Measurements from ENCODE around the gene ALDH8A1.
"Not testable (repeated sequence)": the region's sequence is repeated elsewhere in the genome, so short reads cannot be mapped to it uniquely, and the experiment has no call there.

ALDH8A1 gene

GRCh38 chr6:134908906-134909516 lies 40.9 kb downstream of the ALDH8A1 start:
- DNase-seq: peak; percentile 51

DNA sequence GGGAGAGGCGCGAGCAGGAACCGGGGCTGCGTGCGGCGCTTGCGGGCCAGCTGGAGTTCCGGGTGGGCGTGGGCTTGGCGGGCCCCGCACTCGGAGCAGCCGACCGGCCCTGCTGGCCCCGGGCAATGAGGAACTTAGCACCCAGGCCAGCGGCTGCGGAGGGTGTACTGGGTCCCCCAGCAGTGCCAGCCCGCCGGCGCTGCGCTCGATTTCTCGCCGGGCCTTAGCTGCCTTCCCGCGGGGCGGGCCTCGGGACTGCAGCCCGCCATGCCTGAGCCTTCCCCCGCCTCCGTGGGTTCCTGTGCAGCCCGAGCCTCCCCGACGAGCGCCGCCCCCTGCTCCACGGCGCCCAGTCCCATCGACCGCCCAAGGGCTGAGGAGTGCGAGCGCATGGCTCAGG lies 45.2 kb downstream of the ALDH8A1 start:
- DNase-seq: not testable (repeated sequence)

GRCh38 chr6:134903448-134903847 lies 46.5 kb downstream of the ALDH8A1 start:
- DNase-seq: no peak

DNA sequence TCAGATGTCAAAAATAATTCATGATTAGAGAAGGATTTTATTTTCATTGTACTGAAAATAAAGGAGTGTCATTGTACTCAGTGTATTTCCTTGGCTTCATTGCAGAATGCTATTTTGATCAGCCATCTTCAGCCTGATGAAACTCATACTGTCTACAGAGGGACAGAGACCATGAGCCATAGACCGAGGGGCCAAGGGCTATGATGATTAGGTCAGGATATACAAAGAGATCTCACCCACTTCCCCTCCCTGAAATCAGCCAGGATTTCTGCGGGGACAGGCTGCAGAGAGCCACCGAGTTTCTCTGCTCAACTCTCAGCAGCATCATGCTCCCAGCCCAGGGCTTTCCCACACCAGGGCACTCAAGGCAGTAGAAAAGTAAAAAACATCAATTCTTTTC lies 47.0 kb downstream of the ALDH8A1 start:
- DNase-seq: no peak

- DNase-seq: no peak
Observed at GRCh38 chr6:134902074-134902861, 47.6 kb downstream of the ALDH8A1 start.

GRCh38 chr6:134898575-134898974 lies 51.3 kb downstream of the ALDH8A1 start:
- no peak for DNase-seq

DNA sequence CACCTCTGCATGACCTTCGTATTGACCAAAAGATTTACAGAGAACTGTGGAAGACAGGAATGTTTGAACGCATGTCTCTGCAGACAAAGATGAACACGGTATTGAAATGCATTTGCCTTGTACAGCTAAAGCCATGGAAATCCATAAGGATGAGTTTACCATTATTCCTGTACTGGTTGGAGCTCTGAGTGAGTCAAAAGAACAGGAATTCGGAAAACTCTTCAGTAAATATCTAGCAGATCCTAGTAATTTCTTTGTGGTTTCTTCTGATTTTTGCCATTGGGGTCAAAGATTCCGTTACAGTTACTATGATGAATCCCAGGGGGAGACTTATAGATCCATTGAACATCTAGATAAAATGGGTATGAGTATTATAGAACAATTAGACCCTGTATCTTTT lies 51.7 kb downstream of the ALDH8A1 start:
- DNase-seq: not testable (repeated sequence)

DNA sequence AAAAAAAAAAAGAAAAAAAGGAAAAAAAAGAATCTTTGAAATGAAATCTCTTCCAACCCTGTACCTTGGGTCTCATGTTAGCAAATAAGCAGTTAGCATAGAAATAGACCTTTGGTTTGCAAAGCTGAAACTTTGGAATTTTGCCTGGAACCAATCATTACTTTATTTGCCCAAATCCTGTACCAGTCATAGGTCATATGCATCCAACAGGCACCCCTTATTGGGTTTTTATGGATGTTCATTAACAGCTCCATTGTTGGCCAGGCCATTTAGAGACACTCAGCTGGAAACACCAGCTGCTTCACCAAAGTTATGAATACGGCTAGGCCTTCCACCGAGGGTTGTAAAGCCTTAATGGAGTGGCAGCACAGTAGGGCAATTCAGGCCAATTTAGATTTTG lies 53.0 kb downstream of the ALDH8A1 start:
- no peak for DNase-seq

DNA sequence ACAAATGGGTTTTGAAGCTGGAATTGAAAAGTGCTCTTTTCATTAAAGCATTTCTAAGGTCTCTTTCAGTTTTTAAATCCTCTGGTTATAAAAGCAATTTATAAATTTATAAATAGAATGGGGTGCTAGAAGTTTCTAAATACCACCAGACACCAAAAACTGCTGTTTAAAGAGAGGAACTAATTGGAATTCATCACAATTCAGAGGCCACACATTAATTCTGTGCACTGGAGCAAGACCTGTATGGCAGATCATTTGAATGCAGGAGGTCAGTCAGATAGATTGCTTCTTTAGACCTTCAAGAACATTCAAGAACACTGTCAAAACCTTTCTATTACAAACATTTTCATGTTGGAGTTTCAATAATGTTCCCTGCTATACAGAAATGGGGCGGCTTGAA lies 55.1 kb downstream of the ALDH8A1 start:
- no peak for DNase-seq

DNA sequence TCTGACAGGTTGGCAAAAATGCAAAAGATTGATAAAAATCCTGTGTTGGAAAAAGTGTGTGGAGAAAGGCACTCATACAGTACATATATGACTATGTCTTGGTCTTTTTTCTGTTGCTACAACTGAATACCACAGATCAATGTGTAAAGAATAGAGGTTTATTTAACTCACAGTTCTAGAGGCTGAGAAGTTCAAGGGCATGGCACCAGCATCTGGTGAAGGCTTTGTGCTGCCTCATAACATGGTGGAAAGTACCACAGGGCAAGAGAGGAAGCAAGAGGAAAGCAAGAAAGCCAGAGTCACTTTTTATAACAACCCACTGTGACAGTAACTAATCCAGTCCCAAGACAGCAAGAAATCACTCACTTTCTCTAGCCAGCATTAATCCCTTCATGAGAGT lies 57.5 kb downstream of the ALDH8A1 start:
- DNase-seq: no peak

DNA sequence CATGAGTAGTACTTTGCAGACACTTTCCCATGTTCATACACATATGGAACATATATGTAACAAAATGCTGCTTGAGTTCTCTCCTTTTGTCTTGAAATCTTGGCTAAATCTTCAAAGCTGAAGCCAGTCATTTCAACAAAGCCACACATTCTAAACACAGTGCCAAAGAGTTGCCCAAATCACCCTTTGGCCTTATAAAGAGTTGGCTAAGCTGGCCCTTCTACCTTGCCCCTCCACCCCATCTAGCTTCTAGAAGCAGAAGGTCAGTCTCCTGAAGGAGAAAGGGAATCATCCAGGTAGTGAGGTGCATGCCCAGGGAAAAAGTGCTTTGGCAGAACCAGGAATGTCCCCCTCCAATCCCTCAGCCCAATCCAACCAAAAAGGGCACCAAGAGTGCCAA lies 58.3 kb downstream of the ALDH8A1 start:
- DNase-seq: no peak

DNA sequence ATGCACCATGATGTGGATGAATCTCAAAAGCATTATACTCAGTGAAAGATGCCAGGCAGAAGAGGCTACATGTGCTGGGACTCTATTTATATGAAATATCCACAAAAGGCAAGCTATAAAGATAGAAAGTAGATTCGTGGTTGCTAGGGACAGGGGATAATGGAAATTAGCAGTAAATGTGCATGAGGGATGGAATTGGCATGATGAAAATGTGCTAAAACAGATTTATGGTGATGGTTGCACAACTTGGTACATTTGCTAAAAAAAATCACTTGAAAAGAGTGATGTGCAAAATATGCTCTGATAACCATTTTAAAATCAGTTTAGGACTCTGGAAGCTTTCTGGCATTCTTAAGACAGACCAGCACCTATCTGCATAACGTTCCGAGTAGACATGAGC lies 61.6 kb downstream of the ALDH8A1 start:
- no peak for DNase-seq

- DNase-seq: no peak
Observed at GRCh38 chr6:134884752-134885151, 65.1 kb downstream of the ALDH8A1 start.

GRCh38 chr6:134883314-134883713 lies 66.6 kb downstream of the ALDH8A1 start:
- no peak for DNase-seq

DNA sequence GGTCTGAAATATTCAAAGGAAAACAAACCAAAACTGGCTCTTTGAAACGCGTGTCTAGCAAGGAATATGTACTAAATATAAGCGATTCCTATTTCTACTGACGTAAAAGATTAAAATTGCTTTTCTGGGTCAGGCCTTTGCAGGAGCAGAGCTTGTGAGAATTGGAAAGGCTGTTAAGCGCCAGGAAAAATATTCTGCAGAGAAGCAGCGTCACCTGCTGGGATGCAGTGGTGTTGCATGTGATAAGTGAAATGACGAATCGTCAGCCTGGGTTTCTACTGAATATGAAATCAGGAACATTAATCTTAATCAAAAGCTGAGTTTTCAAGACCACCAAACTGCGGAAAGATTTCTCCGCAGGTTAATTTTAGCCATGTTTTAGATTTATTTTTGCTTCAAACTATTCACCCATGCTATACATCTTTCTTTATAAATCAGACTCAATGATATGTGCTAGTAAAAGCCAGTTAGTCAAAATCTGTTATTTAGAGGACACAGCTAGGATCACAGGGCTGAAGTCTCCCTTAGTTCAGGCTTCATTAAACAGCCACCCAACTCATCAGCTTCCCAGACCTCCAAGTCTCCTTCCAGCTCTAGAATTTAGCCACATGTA lies 67.4 kb downstream of the ALDH8A1 start:
- DNase-seq: peak; percentile 49

DNA sequence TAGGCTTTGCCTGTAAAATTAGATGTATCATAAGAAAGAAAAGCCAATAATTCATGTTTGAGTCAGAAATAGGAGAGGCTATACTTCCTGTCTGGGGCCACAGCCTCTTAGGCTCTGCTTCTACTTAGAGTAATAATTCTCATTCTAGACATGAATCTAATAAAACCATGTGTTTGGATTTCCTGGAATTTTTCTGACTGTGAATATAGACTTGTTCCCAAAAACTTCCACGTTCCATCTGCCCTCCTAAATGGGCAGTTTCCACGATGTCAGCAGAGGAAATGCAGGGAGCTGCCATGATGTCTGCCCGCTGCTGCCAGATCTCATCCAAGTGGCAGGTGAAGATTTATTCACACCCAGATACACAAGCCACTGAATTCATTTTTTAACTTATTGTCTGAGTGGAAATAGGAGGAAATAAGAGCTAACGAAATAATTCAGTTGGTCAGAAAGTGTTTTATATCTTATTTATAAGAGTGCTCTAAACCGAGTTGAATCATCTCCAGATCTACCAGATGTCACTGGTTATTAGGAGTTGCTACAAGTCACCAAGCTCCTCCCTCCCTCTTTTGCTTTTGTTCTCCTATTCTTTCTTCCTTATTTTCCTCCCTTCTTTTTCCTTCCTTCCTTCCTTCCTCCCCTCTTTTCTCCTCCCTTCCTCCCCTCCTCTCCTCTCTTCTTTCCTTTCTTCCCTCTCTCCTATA lies 69.3 kb downstream of the ALDH8A1 start:
- no peak for DNase-seq

- DNase-seq: no peak
Observed at GRCh38 chr6:134878136-134878535, 71.8 kb downstream of the ALDH8A1 start.

GRCh38 chr6:134875367-134875766 lies 74.5 kb downstream of the ALDH8A1 start:
- no peak for DNase-seq

GRCh38 chr6:134873500-134874388 lies 76.2 kb downstream of the ALDH8A1 start:
- DNase-seq: peak; percentile 7

DNA sequence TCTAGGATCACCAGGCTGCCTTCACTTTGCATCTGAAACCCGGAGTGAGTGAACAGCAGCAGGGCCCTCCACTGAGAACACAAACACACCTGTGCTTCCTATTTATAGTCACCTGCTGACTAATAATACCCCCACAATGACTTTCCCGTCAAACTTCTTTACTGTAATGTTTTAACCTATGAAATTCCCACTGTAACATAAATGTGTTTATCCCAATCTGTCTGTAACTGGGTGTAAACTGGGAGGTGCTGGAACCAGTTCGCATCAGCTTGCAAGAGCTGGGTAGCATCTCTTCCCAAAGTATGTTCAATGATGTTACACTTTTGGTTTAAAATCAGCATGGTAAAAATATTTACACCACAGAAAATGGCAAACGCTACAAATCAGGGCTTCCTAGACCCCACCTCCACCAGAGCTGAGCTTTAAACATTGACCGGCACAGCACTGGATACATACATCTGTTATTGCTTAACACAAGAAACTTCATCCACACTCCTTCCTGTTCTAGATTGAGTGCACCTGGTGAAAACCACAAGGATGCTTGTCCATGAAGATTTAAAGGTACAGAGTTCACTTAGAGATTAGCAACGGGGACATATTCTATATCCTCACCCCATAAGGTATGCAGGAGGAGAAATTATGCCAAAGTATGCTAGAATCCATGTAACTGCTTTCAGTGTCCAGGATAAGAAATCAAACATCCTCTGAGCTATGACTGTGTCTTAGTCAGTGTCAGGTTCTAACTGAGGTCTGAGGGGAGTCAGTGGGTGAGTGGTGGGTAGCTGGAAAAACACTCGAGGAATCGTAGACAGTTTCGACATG lies 79.0 kb downstream of the ALDH8A1 start:
- DNase-seq: no peak

GRCh38 chr6:134868812-134869211 lies 81.1 kb downstream of the ALDH8A1 start:
- DNase-seq: no peak

Measured in activated CD4-positive, alpha-beta T cell treated with anti-CD3 and anti-CD28 coated beads for 48 hours (primary cell).